GM21360 (cell line): ENCODE results near the gene METTL24.

ENCODE experiments used
- ATAC-seq: cut with Tn5 transposase; IDR thresholded peaks from one replicate; pipeline ENCODE4 v1.9.1; 2021; ENCODE audit warnings: mild to moderate bottlenecking, moderate library complexity; ENCODE audit not compliant: unreplicated experiment

Gene METTL24

GRCh38 chr6:110338820-110339470 is 19.2 kb downstream of the METTL24 start:
- ATAC-seq: no peak

GRCh38 chr6:110337486-110337885 is 20.7 kb downstream of the METTL24 start:
- ATAC-seq: no peak

- ATAC-seq: no peak
Measured at GRCh38 chr6:110334423-110335180, 23.5 kb downstream of the METTL24 start.

- ATAC-seq: no peak
Measured at GRCh38 chr6:110332281-110332680, 25.9 kb downstream of the METTL24 start.

GRCh38 chr6:110331816-110332215 is 26.3 kb downstream of the METTL24 start:
- ATAC-seq: no peak

- ATAC-seq: no peak
Measured at GRCh38 chr6:110331390-110331789, 26.8 kb downstream of the METTL24 start.

GRCh38 chr6:110329714-110330436 is 28.3 kb downstream of the METTL24 start:
- no peak for ATAC-seq

- ATAC-seq: no peak
Measured at GRCh38 chr6:110329348-110329713, 28.8 kb downstream of the METTL24 start.

GRCh38 chr6:110328259-110328658 is 29.9 kb downstream of the METTL24 start:
- no peak for ATAC-seq

- no peak for ATAC-seq
Measured at GRCh38 chr6:110327391-110327790, 30.8 kb downstream of the METTL24 start.

GRCh38 chr6:110326609-110327008 is 31.5 kb downstream of the METTL24 start:
- no peak for ATAC-seq

GRCh38 chr6:110326057-110326456 is 32.1 kb downstream of the METTL24 start:
- ATAC-seq: no peak

GRCh38 chr6:110325197-110325596 is 33.0 kb downstream of the METTL24 start:
- no peak for ATAC-seq

- no peak for ATAC-seq
Measured at GRCh38 chr6:110324548-110324947, 33.6 kb downstream of the METTL24 start.

GRCh38 chr6:110323258-110323657 is 34.9 kb downstream of the METTL24 start:
- ATAC-seq: no peak

GRCh38 chr6:110322874-110323242 is 35.3 kb downstream of the METTL24 start:
- ATAC-seq: no peak

- ATAC-seq: no peak
Measured at GRCh38 chr6:110322151-110322873, 35.8 kb downstream of the METTL24 start.

GRCh38 chr6:110320307-110320706 is 37.8 kb downstream of the METTL24 start:
- no peak for ATAC-seq

- ATAC-seq: no peak
Measured at GRCh38 chr6:110319843-110320242, 38.3 kb downstream of the METTL24 start.

GRCh38 chr6:110319381-110319780 is 38.8 kb downstream of the METTL24 start:
- no peak for ATAC-seq

- ATAC-seq: no peak
Measured at GRCh38 chr6:110318971-110319370, 39.2 kb downstream of the METTL24 start.
